Measurements from ENCODE around the gene SAPCD1.
A peak's percentile ranks its signal among the peaks of the same experiment; 100 is the strongest.

The SAPCD1 gene

DNA sequence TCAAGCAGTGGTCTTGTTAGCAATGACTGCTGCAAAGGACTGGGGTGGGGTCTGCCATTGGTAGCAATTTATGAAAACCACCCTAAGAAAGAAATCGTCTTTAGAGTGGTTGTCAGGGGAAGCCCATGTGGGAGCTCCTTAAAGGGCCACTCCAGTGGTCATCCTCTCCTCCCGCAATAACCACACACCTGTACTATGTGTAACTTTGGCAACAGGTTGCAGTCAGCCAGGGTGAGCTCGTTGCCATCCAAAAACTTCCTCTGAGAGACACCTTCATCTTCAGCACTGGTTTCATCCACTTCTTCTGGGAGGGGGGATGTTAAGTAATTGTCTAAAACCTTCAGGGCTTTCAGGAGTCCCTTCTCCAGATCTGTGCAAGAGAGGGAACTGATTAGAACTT is 30.4 kb upstream of the SAPCD1 start:
- Histone ChIP-seq H3K9ac (ENCODE audit: low read length) (no peak overlapping the region), H3K79me2 (ENCODE audit: low read length) (peaks cover 56% of the 10 kb centered on the region), H3K36me3 (replicated peaks; ENCODE audit: insufficient read depth, low read length) (peaks cover 10% of the 10 kb centered on the region)

DNA sequence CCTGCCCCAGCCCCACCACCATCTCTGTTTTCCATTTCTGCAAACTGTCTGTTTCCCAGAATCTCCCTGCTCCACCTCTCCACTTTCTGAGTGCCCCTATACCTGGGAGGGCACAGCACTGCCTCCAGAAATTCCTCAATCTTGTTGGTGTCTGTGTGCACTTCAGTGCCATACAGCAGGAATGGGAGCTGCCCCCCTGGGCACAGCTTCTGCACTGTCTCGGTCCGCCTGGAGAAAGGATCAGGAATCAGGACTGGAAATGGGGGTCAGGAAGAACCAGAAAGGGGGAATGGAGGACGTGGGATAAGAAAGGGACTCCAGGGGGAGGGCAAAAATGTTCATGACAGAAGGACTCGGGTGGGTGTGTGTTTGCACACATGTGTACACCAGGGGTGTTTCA is 28.7 kb upstream of the SAPCD1 start:
- H3K9me3 ChIP-seq (replicated peaks; ENCODE audit: insufficient read depth, low read length) = no peaks in the 10 kb centered on the region
- H3K4me1 ChIP-seq (ENCODE audit: low read length) = peaks cover 36% of the 10 kb centered on the region
- no peaks in the 10 kb centered on the region for H3K9me2 ChIP-seq (replicated peaks; ENCODE audit: insufficient read depth, low read length)
- H3K4me3 ChIP-seq (ENCODE audit: low read length) = peak overlapping the region; percentile 84; the same call in 1 of the 2 replicates
- TF ChIP-seq, protein P1, sequence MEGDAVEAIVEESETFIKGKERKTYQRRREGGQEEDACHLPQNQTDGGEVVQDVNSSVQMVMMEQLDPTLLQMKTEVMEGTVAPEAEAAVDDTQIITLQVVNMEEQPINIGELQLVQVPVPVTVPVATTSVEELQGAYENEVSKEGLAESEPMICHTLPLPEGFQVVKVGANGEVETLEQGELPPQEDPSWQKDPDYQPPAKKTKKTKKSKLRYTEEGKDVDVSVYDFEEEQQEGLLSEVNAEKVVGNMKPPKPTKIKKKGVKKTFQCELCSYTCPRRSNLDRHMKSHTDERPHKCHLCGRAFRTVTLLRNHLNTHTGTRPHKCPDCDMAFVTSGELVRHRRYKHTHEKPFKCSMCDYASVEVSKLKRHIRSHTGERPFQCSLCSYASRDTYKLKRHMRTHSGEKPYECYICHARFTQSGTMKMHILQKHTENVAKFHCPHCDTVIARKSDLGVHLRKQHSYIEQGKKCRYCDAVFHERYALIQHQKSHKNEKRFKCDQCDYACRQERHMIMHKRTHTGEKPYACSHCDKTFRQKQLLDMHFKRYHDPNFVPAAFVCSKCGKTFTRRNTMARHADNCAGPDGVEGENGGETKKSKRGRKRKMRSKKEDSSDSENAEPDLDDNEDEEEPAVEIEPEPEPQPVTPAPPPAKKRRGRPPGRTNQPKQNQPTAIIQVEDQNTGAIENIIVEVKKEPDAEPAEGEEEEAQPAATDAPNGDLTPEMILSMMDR (IDR thresholded peaks at IDR 0.05; ENCODE audit: low read length) = no peak
- TF ChIP-seq EZH2 (optimal IDR thresholded peaks at IDR 0.05; ENCODE audit: low read depth, low read length) = no peak
- TF ChIP-seq EZH2phosphoT487 (IDR thresholded peaks at IDR 0.05; ENCODE audit: low read length) = no peak
- H3K36me3 ChIP-seq (replicated peaks; ENCODE audit: insufficient read depth, low read length) = peaks cover 10% of the 10 kb centered on the region
- H2AFZ ChIP-seq (ENCODE audit: low read length) = no peak overlapping the region
- peak overlapping the region; percentile 91; the same call in 1 of the 2 replicates for H3K9ac ChIP-seq (ENCODE audit: low read length)
- H3K27ac ChIP-seq (ENCODE audit: low read length) = peak overlapping the region; percentile 98; the same call in 1 of the 2 replicates
- peaks cover 51% of the 10 kb centered on the region for H3K79me2 ChIP-seq (ENCODE audit: low read length)
- no peak for DNase-seq
- peak overlapping the region; percentile 99 for H3K4me2 ChIP-seq (ENCODE audit: low read depth, low read length)
- H4K20me1 ChIP-seq (ENCODE audit: insufficient read depth, low read length) = no peaks in the 10 kb centered on the region
- no peaks in the 10 kb centered on the region for H3K27me3 ChIP-seq (replicated peaks; ENCODE audit: insufficient read depth, low read length)
- peaks cover 75% of the 10 kb centered on the region for H3F3A ChIP-seq (ENCODE audit: insufficient read depth, low read length)

More for the DNA sequence above, 30.4 kb upstream of the SAPCD1 start:
- Histone ChIP-seq H4K20me1 (ENCODE audit: insufficient read depth, low read length) (no peaks in the 10 kb centered on the region), H3K4me1 (ENCODE audit: low read length) (peaks cover 39% of the 10 kb centered on the region), H3K4me3 (ENCODE audit: low read length) (no peak overlapping the region), H3K9me2 (replicated peaks; ENCODE audit: insufficient read depth, low read length) (no peaks in the 10 kb centered on the region), H3K27ac (ENCODE audit: low read length) (peak overlapping the region; percentile 5; the same call in 1 of the 2 replicates), H3F3A (ENCODE audit: insufficient read depth, low read length) (peaks cover 74% of the 10 kb centered on the region), H3K4me2 (ENCODE audit: low read depth, low read length) (no peak overlapping the region), H2AFZ (ENCODE audit: low read length) (no peak overlapping the region), H3K27me3 (replicated peaks; ENCODE audit: insufficient read depth, low read length) (no peaks in the 10 kb centered on the region), H3K9me3 (replicated peaks; ENCODE audit: insufficient read depth, low read length) (no peaks in the 10 kb centered on the region)
- no peak for TF ChIP-seq EZH2phosphoT487 (IDR thresholded peaks at IDR 0.05; ENCODE audit: low read length)
- TF ChIP-seq EZH2 (optimal IDR thresholded peaks at IDR 0.05; ENCODE audit: low read depth, low read length) = no peak
- TF ChIP-seq, protein P1 (IDR thresholded peaks at IDR 0.05; ENCODE audit: low read length) = no peak
- no peak for DNase-seq

DNA sequence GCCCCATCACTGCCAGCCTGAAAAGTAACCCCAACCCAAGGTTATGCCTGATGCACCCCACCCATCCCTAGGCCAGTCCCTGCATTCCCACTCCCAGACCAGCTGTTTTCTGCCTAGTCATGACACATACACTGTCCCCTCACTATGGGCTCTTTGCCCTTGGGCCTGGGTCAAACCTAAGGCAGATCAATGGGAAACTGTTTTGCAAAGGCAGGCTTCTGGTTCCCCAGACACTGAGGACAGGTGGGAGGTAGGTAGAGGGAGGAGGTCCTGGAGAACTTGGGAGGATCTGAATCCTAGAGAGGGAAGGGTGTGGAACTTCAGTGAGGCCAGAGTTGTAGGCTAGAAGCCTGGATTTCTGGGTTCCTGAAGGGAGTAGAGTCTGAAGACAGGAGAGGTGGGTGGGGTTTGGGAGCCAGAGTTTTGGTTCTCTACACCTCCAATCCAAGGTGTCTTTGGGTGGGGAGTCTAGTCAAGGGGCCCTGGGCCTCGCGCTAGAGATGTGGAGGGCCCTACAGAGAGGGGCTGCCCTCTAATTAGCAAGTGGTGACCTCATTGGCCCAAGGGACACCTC is 28.1 kb upstream of the SAPCD1 start:
- no peaks in the 10 kb centered on the region for H3K27me3 ChIP-seq (replicated peaks; ENCODE audit: insufficient read depth, low read length)
- peak overlapping the region; percentile 91 for H3K9ac ChIP-seq (ENCODE audit: low read length)
- no peaks in the 10 kb centered on the region for H3K9me2 ChIP-seq (replicated peaks; ENCODE audit: insufficient read depth, low read length)
- peak overlapping the region; percentile 98 for H3K27ac ChIP-seq (ENCODE audit: low read length)
- H3K79me2 ChIP-seq (ENCODE audit: low read length) = peaks cover 48% of the 10 kb centered on the region
- H3K4me1 ChIP-seq (ENCODE audit: low read length) = peaks cover 36% of the 10 kb centered on the region
- H4K20me1 ChIP-seq (ENCODE audit: insufficient read depth, low read length) = no peaks in the 10 kb centered on the region
- H3K36me3 ChIP-seq (replicated peaks; ENCODE audit: insufficient read depth, low read length) = peaks cover 10% of the 10 kb centered on the region
- peak overlapping the region; percentile 84 for H3K4me3 ChIP-seq (ENCODE audit: low read length)
- no peak for DNase-seq
- H3F3A ChIP-seq (ENCODE audit: insufficient read depth, low read length) = peaks cover 77% of the 10 kb centered on the region
- H2AFZ ChIP-seq (ENCODE audit: low read length) = no peak overlapping the region
- peak overlapping the region; percentile 99 for H3K4me2 ChIP-seq (ENCODE audit: low read depth, low read length)
- H3K9me3 ChIP-seq (replicated peaks; ENCODE audit: insufficient read depth, low read length) = no peaks in the 10 kb centered on the region
- TF ChIP-seq EZH2 (optimal IDR thresholded peaks at IDR 0.05; ENCODE audit: low read depth, low read length) (no peak), EZH2phosphoT487 (IDR thresholded peaks at IDR 0.05; ENCODE audit: low read length) (no peak)
- TF ChIP-seq, protein P1 (IDR thresholded peaks at IDR 0.05; ENCODE audit: low read length) = no peak
